D721Med (cell line): ENCODE measurements around the gene ACTR2.
"Not testable (repeated sequence)": the region's sequence is repeated elsewhere in the genome, so short reads cannot be mapped to it uniquely, and the experiment has no call there.

ENCODE experiments used
- DNase-seq: peaks from one replicate; pipeline ENCODE4 v3.0.0; 2011; ENCODE audit warnings: low spot score; ENCODE audit not compliant: insufficient read length
- FAIRE-seq: peaks from 2 replicates; lab custom pipeline; 2011; peaks lifted over from hg19 to GRCh38; lab: Jason Lieb, UNC
- CTCF ChIP-seq: IDR thresholded peaks from 2 replicates; pipeline ENCODE4 v1.5.1; 2012; ENCODE audit warnings: mild to moderate bottlenecking, control low read depth; ENCODE audit not compliant: insufficient read depth; ENCODE audit errors: missing control alignments

ACTR2 gene

GRCh38 chr2:65214361-65214760 lies 13.3 kb upstream of the ACTR2 start:
- FAIRE-seq (no peak), DNase-seq (no peak)
- TF ChIP-seq CTCF: no peak

GRCh38 chr2:65214843-65215242 lies 12.8 kb upstream of the ACTR2 start:
- no peak for TF ChIP-seq CTCF
- no peak for FAIRE-seq

GRCh38 chr2:65215946-65216345 lies 11.7 kb upstream of the ACTR2 start:
- FAIRE-seq (no peak), DNase-seq (no peak)
- TF ChIP-seq CTCF: no peak

More at GRCh38 chr2:65214843-65215242, 12.8 kb upstream of the ACTR2 start:
- no peak for DNase-seq

- no peak for DNase-seq
- no peak for TF ChIP-seq CTCF
- FAIRE-seq: no peak
These were observed 7.0 kb upstream of the ACTR2 start for GRCh38 chr2:65220432-65221131.

GRCh38 chr2:65221275-65221674 lies 6.4 kb upstream of the ACTR2 start:
- not testable (repeated sequence) for FAIRE-seq, DNase-seq

GRCh38 chr2:65227020-65227455 lies 593 bp upstream of the ACTR2 start:
- TF ChIP-seq CTCF: no peak
- no peak for DNase-seq
- no peak for FAIRE-seq

GRCh38 chr2:65228263-65228750 lies 676 bp downstream of the ACTR2 start:
- DNase-seq: no peak
- TF ChIP-seq CTCF: no peak
- FAIRE-seq: no peak
